ENCODE measurements around the gene CDC42EP5. TPM values are rescaled to one million over a fixed set of nuclear protein-coding genes. Genes with fewer than 3 reads are reported as not detected.

Gene CDC42EP5
- total RNA-seq, 1 donor from 2014 or later, result 4.7 TPM

- DNase-seq (ENCODE audit: low read depth), result no peak
These were observed 44.5 kb downstream of the CDC42EP5 start for GRCh38 chr19:54428323-54429175.

- no peak for DNase-seq (ENCODE audit: low read depth)
These were observed 45.5 kb downstream of the CDC42EP5 start for GRCh38 chr19:54427586-54427985.

- DNase-seq (ENCODE audit: low read depth), result no peak
These were observed 46.7 kb downstream of the CDC42EP5 start for GRCh38 chr19:54426291-54426931.

- no peak for DNase-seq (ENCODE audit: low read depth)
These were observed 47.7 kb downstream of the CDC42EP5 start for GRCh38 chr19:54425382-54425723.

GRCh38 chr19:54424660-54425381, 48.3 kb downstream of the CDC42EP5 start:
- no peak for DNase-seq (ENCODE audit: low read depth)

- no peak for DNase-seq (ENCODE audit: low read depth)
These were observed 48.9 kb downstream of the CDC42EP5 start for GRCh38 chr19:54424201-54424600.

GRCh38 chr19:54422136-54422535, 51.0 kb downstream of the CDC42EP5 start:
- DNase-seq (ENCODE audit: low read depth), result no peak

GRCh38 chr19:54421521-54421920, 51.6 kb downstream of the CDC42EP5 start:
- DNase-seq (ENCODE audit: low read depth), result no peak

GRCh38 chr19:54421169-54421516, 52.0 kb downstream of the CDC42EP5 start:
- no peak for DNase-seq (ENCODE audit: low read depth)

- no peak for DNase-seq (ENCODE audit: low read depth)
These were observed 52.5 kb downstream of the CDC42EP5 start for GRCh38 chr19:54420383-54421168.

- no peak for DNase-seq (ENCODE audit: low read depth)
These were observed 53.1 kb downstream of the CDC42EP5 start for GRCh38 chr19:54420068-54420382.

- no peak for DNase-seq (ENCODE audit: low read depth)
These were observed 53.9 kb downstream of the CDC42EP5 start for GRCh38 chr19:54418930-54419800.

GRCh38 chr19:54418030-54418929, 54.8 kb downstream of the CDC42EP5 start:
- no peak for DNase-seq (ENCODE audit: low read depth)

GRCh38 chr19:54416695-54417491, 56.2 kb downstream of the CDC42EP5 start:
- DNase-seq (ENCODE audit: low read depth), result no peak

GRCh38 chr19:54415901-54416673, 57.0 kb downstream of the CDC42EP5 start:
- DNase-seq (ENCODE audit: low read depth), result no peak

GRCh38 chr19:54415208-54415900, 57.7 kb downstream of the CDC42EP5 start, which contains the start of gene TTYH1:
TTYH1 (plus strand) TSS chr19:54415464; CDS start chr19:54415553, 89 bp downstream.
- DNase-seq (ENCODE audit: low read depth), result no peak

All from renal cortical epithelial cell (primary cell).